ENCODE measurements around the gene UBB.

The UBB gene

DNA sequence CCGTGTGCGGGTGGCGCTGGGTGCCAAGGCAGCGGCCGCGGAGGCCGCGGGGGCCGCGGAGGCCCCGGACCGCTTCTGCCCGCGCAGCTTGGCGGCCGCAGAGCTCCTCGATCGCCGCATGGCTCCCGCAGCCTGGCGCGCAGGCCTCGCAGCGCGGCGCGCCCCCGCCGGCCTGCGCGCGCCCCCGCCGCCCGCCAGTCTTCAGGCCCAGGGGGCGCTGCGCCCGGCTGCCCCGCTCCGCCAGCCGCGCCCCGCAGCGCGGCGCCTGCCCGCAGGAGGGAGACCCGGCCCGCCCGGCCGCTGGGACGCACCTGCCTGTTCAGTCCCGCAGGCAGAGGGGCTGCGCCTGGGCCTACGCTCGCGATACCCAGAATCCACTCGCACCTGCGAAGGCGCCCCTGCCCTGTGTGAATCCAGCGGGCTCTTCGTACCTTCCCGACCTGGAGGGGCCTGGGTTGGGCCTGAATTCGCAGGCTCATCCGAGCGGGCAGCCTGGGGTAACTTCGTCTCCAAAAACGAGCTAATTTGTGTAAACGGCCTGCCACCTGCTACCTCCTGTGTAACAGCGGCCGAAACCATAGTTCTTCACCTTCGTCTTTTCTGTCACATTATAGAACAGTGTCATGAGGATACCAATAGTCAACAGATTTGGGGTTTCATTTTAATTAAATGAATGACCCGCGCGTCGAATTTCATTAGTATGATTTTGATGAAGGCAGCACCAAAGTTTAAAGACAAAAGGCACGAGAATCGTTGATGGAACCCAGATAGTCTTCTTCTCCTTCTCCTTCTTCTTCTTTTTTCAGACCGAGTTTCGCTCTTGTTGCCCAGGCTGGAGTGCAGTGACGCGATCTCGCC is 27.3 kb upstream of the UBB start, which contains the start of gene CENPV:
TSS of gene CENPV (minus strand) at position 153 of the 858 bp plus-strand sequence. CDS start at position 120, 33 bp downstream.
- H3K4me3 ChIP-seq (ENCODE audit: low read depth, low read length) = peak within 1 kb of the TSS; percentile 62
- no peak for DNase-seq (ENCODE audit: low read depth)
- TF ChIP-seq CTCF (IDR thresholded peaks at IDR 0.05; ENCODE audit: low read depth, low read length, missing control alignments) = peak; percentile 25

GRCh38 chr17:16354585-16354984 is 26.3 kb upstream of the UBB start:
- no peak overlapping the region for H3K4me3 ChIP-seq (ENCODE audit: low read depth, low read length)
- DNase-seq (ENCODE audit: low read depth) = no peak
- no peak for TF ChIP-seq CTCF (IDR thresholded peaks at IDR 0.05; ENCODE audit: low read depth, low read length, missing control alignments)

GRCh38 chr17:16358394-16358793 is 22.5 kb upstream of the UBB start:
- no peak for TF ChIP-seq CTCF (IDR thresholded peaks at IDR 0.05; ENCODE audit: low read depth, low read length, missing control alignments)
- no peak for DNase-seq (ENCODE audit: low read depth)
- no peak overlapping the region for H3K4me3 ChIP-seq (ENCODE audit: low read depth, low read length)

GRCh38 chr17:16361874-16362273 is 19.0 kb upstream of the UBB start:
- no peak for DNase-seq (ENCODE audit: low read depth)
- no peak overlapping the region for H3K4me3 ChIP-seq (ENCODE audit: low read depth, low read length)
- no peak for TF ChIP-seq CTCF (IDR thresholded peaks at IDR 0.05; ENCODE audit: low read depth, low read length, missing control alignments)

- TF ChIP-seq CTCF (IDR thresholded peaks at IDR 0.05; ENCODE audit: low read depth, low read length, missing control alignments) = peak; percentile 89
- peak; percentile 68 for DNase-seq (ENCODE audit: low read depth)
- H3K4me3 ChIP-seq (ENCODE audit: low read depth, low read length) = no peak overlapping the region
These were observed 16.9 kb upstream of the UBB start for GRCh38 chr17:16363749-16364536.

DNA sequence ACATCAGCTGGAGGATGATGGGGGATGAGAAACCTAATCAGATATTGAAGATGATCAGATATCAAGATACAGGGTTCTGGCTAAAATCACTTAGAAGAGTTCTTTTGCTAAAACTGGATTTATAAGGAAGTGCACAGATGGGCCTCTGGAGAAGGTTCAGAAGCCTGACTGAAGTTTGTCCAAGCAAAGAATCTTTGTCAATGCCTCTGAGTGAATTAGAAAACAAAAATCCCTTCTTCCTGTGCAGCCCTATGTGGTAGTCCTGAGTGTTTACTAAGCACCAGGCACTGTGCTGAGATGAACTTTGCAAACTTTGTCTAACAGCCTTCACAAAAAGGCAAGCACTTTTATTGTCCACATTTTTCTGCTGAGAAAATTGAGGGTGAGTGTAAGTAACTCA is 16.3 kb upstream of the UBB start:
- H3K4me3 ChIP-seq (ENCODE audit: low read depth, low read length) = no peak overlapping the region
- TF ChIP-seq CTCF (IDR thresholded peaks at IDR 0.05; ENCODE audit: low read depth, low read length, missing control alignments) = no peak
- DNase-seq (ENCODE audit: low read depth) = no peak

Measured in GM12864 (cell line).